ENCODE results near the gene G6PC2. TPM values are rescaled to one million over a fixed set of nuclear protein-coding genes. Genes with fewer than 3 reads are reported as not detected.

G6PC2 gene
- total and polyA plus RNA-seq, 7 donors: 0.06 to 0.60 TPM; not detected in 5

DNA sequence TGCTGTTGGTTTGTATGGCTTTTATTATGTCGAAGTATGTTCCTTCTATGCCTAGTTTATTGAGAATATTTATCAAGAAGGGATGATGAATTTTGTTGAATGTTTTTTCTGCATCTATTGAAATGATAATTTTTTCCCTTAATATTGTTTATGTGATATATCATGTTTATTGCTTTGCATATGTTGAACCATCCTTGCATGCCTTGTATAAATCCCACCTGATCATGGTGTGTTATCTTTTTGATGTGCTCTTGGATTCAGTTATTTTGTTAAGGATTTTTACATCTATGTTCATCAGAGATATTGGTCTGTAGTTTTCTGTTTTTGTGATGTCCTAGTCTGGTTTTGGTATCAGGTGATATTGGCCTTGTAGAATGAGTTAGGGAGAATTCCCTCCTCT lies 50.8 kb downstream of the G6PC2 start:
- intact Hi-C loops (cut with DNase I): no loop called here
- DNase-seq: no peak
- H3K9me3 ChIP-seq: no peaks in the 10 kb centered on the region
- H3K4me1 ChIP-seq: no peaks in the 10 kb centered on the region
- H3K4me3 ChIP-seq: no peak overlapping the region
- no peaks in the 10 kb centered on the region for H3K36me3 ChIP-seq
- no peaks in the 10 kb centered on the region for H3K27me3 ChIP-seq
- TF ChIP-seq POLR2A (IDR thresholded peaks at IDR 0.05) (no peak), POLR2AphosphoS5 (IDR thresholded peaks at IDR 0.05) (no peak)
- 89 to 100% methylated on average over 1 of the region's 1 CpG for WGBS, 2 donors
- H3K27ac ChIP-seq: no peak overlapping the region

DNA sequence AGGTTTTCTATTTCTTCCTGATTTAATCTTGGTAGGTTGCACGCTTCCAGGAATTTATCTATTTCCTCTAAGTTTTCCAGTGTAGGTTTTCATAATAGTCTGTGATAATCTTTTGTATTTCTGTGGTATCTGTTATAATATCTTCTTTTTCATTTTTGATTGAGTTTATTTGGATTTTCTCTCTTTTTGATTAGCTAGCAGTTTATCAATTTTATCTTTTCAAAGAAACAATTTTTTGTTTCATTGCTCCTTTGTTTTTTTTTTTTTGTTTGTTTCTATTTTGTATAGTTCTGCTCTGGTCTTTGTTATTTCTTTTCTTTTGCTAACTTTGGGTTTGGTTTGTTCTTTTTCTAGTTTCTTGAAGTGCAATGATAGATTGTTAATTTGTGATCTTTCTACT lies 51.3 kb downstream of the G6PC2 start:
- Histone ChIP-seq H3K4me1 (no peaks in the 10 kb centered on the region), H3K27me3 (no peaks in the 10 kb centered on the region), H3K36me3 (no peaks in the 10 kb centered on the region), H3K4me3 (no peak overlapping the region), H3K27ac (no peak overlapping the region), H3K9me3 (no peaks in the 10 kb centered on the region)
- no peak for TF ChIP-seq POLR2A (IDR thresholded peaks at IDR 0.05)
- no peak for TF ChIP-seq POLR2AphosphoS5 (IDR thresholded peaks at IDR 0.05)
- TF ChIP-seq EP300 (IDR thresholded peaks at IDR 0.05): no peak
- TF ChIP-seq, protein P1, sequence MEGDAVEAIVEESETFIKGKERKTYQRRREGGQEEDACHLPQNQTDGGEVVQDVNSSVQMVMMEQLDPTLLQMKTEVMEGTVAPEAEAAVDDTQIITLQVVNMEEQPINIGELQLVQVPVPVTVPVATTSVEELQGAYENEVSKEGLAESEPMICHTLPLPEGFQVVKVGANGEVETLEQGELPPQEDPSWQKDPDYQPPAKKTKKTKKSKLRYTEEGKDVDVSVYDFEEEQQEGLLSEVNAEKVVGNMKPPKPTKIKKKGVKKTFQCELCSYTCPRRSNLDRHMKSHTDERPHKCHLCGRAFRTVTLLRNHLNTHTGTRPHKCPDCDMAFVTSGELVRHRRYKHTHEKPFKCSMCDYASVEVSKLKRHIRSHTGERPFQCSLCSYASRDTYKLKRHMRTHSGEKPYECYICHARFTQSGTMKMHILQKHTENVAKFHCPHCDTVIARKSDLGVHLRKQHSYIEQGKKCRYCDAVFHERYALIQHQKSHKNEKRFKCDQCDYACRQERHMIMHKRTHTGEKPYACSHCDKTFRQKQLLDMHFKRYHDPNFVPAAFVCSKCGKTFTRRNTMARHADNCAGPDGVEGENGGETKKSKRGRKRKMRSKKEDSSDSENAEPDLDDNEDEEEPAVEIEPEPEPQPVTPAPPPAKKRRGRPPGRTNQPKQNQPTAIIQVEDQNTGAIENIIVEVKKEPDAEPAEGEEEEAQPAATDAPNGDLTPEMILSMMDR (IDR thresholded peaks at IDR 0.05): no peak
- 87 to 94% methylated on average over 1 of the region's 1 CpG for WGBS, 2 donors
- intact Hi-C loops (cut with DNase I): no loop called here
- no peak for DNase-seq

DNA sequence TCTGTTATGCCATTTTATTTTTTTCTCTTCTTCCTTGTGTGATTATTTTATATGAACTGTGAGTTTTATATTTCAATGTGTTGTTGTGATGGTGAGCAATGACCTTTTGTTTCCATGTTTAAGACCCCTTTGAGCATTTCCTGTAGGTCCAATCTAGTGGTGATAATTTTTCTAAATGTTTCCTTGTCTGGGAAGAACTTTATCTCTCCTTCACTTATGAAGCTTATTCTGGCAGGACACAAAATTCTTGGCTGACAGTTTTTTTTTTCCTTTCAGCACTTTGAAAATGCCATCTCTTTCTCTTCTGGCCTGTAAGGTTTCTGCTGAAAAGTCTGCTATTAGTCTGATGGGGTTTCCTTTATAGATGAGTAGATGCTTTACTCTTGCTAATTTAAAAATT lies 53.2 kb downstream of the G6PC2 start:
- H3K27ac ChIP-seq: no peak overlapping the region
- H3K4me3 ChIP-seq: no peak overlapping the region
- no peak for TF ChIP-seq EP300 (IDR thresholded peaks at IDR 0.05)
- no peak for TF ChIP-seq POLR2A (IDR thresholded peaks at IDR 0.05)
- TF ChIP-seq, protein P1 (IDR thresholded peaks at IDR 0.05): no peak
- TF ChIP-seq POLR2AphosphoS5 (IDR thresholded peaks at IDR 0.05): no peak
- H3K4me1 ChIP-seq: no peaks in the 10 kb centered on the region
- H3K27me3 ChIP-seq: no peaks in the 10 kb centered on the region
- no peaks in the 10 kb centered on the region for H3K36me3 ChIP-seq
- intact Hi-C loops (cut with DNase I): no loop called here
- H3K9me3 ChIP-seq: no peaks in the 10 kb centered on the region
- no peak for DNase-seq

DNA sequence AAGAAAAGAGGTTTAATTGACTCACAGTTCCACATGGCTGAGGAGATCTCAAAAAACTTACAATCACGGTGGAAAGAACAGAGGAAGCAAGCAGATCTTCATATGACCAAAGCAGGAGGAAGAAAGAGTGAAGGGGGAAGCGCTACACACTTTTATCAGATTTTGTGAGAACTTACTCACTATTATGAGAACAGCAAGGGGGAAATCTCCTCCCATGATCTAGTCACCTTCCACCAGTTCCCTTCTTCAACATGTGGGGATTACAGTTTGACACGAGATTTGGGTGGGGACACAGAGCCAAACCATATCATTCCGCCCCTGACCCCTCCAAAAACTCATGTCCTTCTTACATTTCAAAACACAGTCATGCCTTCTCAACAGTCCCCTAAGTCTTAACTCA lies 54.2 kb downstream of the G6PC2 start:
- Histone ChIP-seq H3K9me3 (no peaks in the 10 kb centered on the region), H3K36me3 (no peaks in the 10 kb centered on the region), H3K4me3 (no peak overlapping the region), H3K27ac (no peak overlapping the region), H3K27me3 (no peaks in the 10 kb centered on the region), H3K4me1 (no peaks in the 10 kb centered on the region)
- DNase-seq: no peak
- TF ChIP-seq POLR2AphosphoS5 (IDR thresholded peaks at IDR 0.05) (no peak), EP300 (IDR thresholded peaks at IDR 0.05) (no peak), POLR2A (IDR thresholded peaks at IDR 0.05) (no peak)
- TF ChIP-seq, protein P1 (IDR thresholded peaks at IDR 0.05): no peak
- intact Hi-C loops (cut with DNase I): no loop called here
- 91% methylated on average over 4 of the region's 4 CpGs for WGBS, 2 donors

DNA sequence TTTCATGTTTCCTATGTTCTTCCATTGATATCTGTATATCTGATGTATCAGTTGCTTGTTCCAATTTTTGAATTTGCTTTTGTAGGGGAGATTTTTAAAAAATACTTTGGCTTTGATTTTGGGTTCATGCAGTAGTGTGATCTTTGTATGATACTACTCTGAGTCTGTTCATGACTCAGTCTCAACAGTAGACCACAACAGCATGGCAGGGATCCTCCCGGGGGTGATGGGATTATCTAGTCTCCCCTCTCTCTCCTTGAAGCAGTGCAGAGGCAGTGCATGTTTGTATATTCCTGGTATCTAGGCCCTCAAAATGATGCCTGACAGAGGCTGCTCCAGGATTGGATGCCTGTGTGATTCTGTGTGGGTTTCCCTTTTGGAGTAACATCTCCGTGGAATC lies 55.3 kb downstream of the G6PC2 start:
- 93 to 97% methylated on average over 2 of the region's 2 CpGs for WGBS, 2 donors
- no peaks in the 10 kb centered on the region for H3K27me3 ChIP-seq

More for the DNA sequence above, 55.3 kb downstream of the G6PC2 start:
- no peaks in the 10 kb centered on the region for H3K4me1 ChIP-seq
- no peaks in the 10 kb centered on the region for H3K9me3 ChIP-seq
- TF ChIP-seq POLR2AphosphoS5 (IDR thresholded peaks at IDR 0.05) (no peak), EP300 (IDR thresholded peaks at IDR 0.05) (no peak), POLR2A (IDR thresholded peaks at IDR 0.05) (no peak)
- TF ChIP-seq, protein P1 (IDR thresholded peaks at IDR 0.05): no peak
- H3K36me3 ChIP-seq: no peaks in the 10 kb centered on the region
- H3K27ac ChIP-seq: no peak overlapping the region
- H3K4me3 ChIP-seq: no peak overlapping the region
- intact Hi-C loops (cut with DNase I): no loop called here
- no peak for DNase-seq

Other genes starting within 250 kb of the G6PC2 start
- 10 to 100 TPM in 2 of 4 donors, 1 to 10 TPM in 2; 5.1 to 13.3 (median 9.2) TPM for gene NOSTRIN, start 98.7 kb upstream of the G6PC2 start, total RNA-seq
- 10 to 100 TPM; 21.9 to 49.0 (median 39.0) TPM for gene NOSTRIN, start 98.7 kb upstream of the G6PC2 start, polyA plus RNA-seq
- under 1 TPM in 1 of 4 donors, not detected in 3; 0.54 TPM for gene SPC25, start 10.9 kb upstream of the G6PC2 start, total RNA-seq
- gene SPC25, start 10.9 kb upstream of the G6PC2 start, polyA plus RNA-seq: 1 to 10 TPM; 2.4 to 9.0 (median 8.7) TPM
- under 1 TPM in 2 of 4 donors, not detected in 2; under 0.01 to 0.55 TPM for gene ABCB11, start 130.0 kb downstream of the G6PC2 start, total RNA-seq
- under 1 TPM; 0.46 to 0.93 (median 0.60) TPM for gene ABCB11, start 130.0 kb downstream of the G6PC2 start, polyA plus RNA-seq
- gene DHRS9, start 168.3 kb downstream of the G6PC2 start, total RNA-seq: 1 to 10 TPM in 1 of 4 donors, under 1 TPM in 3; 0.36 to 1.3 (median 0.69) TPM
- gene DHRS9, start 168.3 kb downstream of the G6PC2 start, polyA plus RNA-seq: 100 to 1,000 TPM in 2 of 3 donors, 10 to 100 TPM in 1; 57.1 to 150 (median 107) TPM

Data from sigmoid colon (tissue), 7 donors.